ENCODE measurements around the gene CCNYL1. TPM values are rescaled to one million over a fixed set of nuclear protein-coding genes. Genes with fewer than 3 reads are reported as not detected.
A peak's percentile ranks its signal among the peaks of the same experiment; 100 is the strongest.

The CCNYL1 gene
- total RNA-seq, 4 donors from 2014 or later: 30.0 to 99.5 (median 31.7) TPM

- 87 to 94% methylated on average over 2 to 11 of the region's 11 CpGs for WGBS, 2 donors (ENCODE audit: low coverage in 1 of 2)
- Histone ChIP-seq H3K36me3 (peaks cover 0 to 3% (median 0%) of the 10 kb centered on the region in 4 donors), H3K9me3 (no peaks in the 10 kb centered on the region), H3K27me3 (no peaks in the 10 kb centered on the region), H3K4me3 (no peak overlapping the region), H3K4me1 (peaks cover 0 to 3% (median 0%) of the 10 kb centered on the region in 4 donors), H3K27ac (no peak overlapping the region)
- TF ChIP-seq POLR2AphosphoS5 (IDR thresholded peaks at IDR 0.05) (no peak), POLR2A (IDR thresholded peaks at IDR 0.05) (no peak), CTCF (IDR thresholded peaks at IDR 0.05) (no peak), EP300 (IDR thresholded peaks at IDR 0.05; ENCODE audit: low read depth) (no peak)
- in situ Hi-C loops (cut with MboI; ENCODE audit: low pct_ligation_motif_present in 1 of 4, low pct_unique_long_range_greater_than_20kb in 1 of 4, low sequenced_read_pairs in 3 of 4): loop anchor here in 3 of 4 donors (10.0 to 25.0 kb wide), 5 partner anchors 207 to 320 kb away; partner anchors contain the start of genes CREB1 (in 1 of the 3) and PLEKHM3 (in 1 of the 3)
- no peak for DNase-seq
- intact Hi-C loops (cut with DNase I; ENCODE audit: low total_unique reads): loop anchor here (10.0 kb wide), 1 partner anchor 300 kb away; no protein-coding TSS in a partner anchor
Measured at GRCh38 chr2:207744451-207744850, 33.0 kb downstream of the CCNYL1 start.

DNA sequence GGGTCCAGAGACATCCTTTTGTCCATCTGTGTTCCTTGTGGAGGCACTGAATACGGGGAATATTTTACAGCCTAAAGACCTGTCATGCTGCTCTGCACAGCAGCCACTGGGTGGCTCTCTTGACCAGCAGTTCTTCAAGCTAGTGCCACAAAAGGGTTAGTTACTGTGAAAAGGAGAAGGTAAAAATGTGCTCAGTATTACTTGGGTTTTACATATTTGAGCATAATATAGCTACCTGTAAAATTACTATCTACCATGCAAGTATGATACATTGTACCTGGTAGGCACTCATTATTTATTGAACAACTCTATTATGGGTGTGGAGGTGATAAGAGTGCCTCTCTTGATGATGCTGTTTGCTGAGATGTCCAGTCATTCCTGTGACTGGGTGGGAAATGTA, 34.7 kb downstream of the CCNYL1 start:
- in situ Hi-C loops (cut with MboI; ENCODE audit: low pct_ligation_motif_present in 1 of 4, low pct_unique_long_range_greater_than_20kb in 1 of 4, low sequenced_read_pairs in 3 of 4) (loop anchor here in 3 of 4 donors (10.0 to 25.0 kb wide), 5 partner anchors 209 to 319 kb away; partner anchors contain the start of genes CREB1 (in 1 of the 3) and PLEKHM3 (in 1 of the 3)), intact Hi-C loops (cut with DNase I; ENCODE audit: low total_unique reads) (loop anchor here (10.0 kb wide), 1 partner anchor 299 kb away; no protein-coding TSS in a partner anchor)
- no peak overlapping the region for H3K4me3 ChIP-seq
- no peak overlapping the region for H3K27ac ChIP-seq
- no peak for TF ChIP-seq POLR2AphosphoS5 (IDR thresholded peaks at IDR 0.05)
- TF ChIP-seq CTCF (IDR thresholded peaks at IDR 0.05): peak; percentile 72 to 90 (median 80)
- no peak for TF ChIP-seq EP300 (IDR thresholded peaks at IDR 0.05; ENCODE audit: low read depth)
- H3K9me3 ChIP-seq: no peaks in the 10 kb centered on the region
- no peaks in the 10 kb centered on the region for H3K27me3 ChIP-seq
- DNase-seq: peak; percentile 42
- peaks cover 0 to 15% (median 2%) of the 10 kb centered on the region in 4 donors for H3K4me1 ChIP-seq
- H3K36me3 ChIP-seq: peaks cover 0 to 3% (median 0%) of the 10 kb centered on the region in 4 donors
- 33% methylated on average over 1 of the region's 1 CpG; no CpG with 5 or more reads in 1 of the 2 donors for WGBS, 2 donors (ENCODE audit: low coverage in 1 of 2)

DNA sequence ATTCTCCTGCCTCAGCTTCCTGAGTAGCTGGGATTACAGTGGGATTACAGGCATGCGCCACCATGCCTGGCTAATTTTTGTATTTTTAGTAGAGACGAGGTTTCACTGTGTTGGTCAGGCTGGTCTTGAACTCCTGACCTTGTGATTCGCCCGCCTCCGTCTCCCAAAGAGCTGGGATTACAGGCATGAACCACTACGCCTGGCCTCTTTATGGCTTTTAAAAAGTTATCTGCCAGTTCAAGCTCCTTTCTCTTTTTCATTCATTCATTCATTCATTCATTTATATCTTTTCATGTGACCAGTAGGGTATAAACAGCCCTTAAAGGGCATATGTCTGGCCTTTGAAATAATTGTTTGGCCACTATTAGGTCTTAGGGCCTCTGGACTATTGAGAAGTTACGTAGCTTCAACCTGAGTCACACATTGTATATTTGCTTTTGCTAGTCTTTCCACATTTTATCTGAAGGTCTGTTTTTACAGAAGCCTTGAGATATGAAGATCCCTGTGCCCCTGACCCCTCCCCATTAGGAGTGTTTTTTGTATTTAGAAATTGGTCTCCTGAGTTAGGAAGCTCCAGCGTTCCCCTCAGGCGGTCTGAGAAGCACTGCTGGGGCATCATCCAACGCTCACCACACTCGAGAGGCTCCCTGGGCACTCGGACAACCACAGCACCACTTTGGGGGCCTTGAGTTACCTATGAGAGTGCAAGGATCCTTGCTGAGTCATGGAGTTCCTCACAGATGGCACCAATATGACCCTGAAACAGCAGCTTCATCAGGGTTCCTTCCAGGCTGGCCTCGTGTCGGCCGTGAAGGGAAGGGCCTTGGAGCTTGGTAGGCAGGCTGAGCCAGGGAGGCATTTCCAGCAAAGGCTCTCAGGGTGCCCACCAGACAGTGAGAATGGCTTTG, 36.5 kb downstream of the CCNYL1 start:
- Histone ChIP-seq H3K27me3 (no peaks in the 10 kb centered on the region), H3K4me3 (no peak overlapping the region), H3K36me3 (peaks cover 0 to 3% (median under 1%) of the 10 kb centered on the region in 4 donors), H3K4me1 (peaks cover 0 to 18% (median 2%) of the 10 kb centered on the region in 4 donors), H3K9me3 (no peaks in the 10 kb centered on the region), H3K27ac (no peak overlapping the region)
- DNase-seq: no peak
- TF ChIP-seq EP300 (IDR thresholded peaks at IDR 0.05; ENCODE audit: low read depth): no peak
- no peak for TF ChIP-seq POLR2A (IDR thresholded peaks at IDR 0.05)
- TF ChIP-seq CTCF (IDR thresholded peaks at IDR 0.05): no peak
- TF ChIP-seq POLR2AphosphoS5 (IDR thresholded peaks at IDR 0.05): no peak
- 84 to 91% methylated on average over 4 to 15 of the region's 15 CpGs for WGBS, 2 donors (ENCODE audit: low coverage in 1 of 2)
- in situ Hi-C loops (cut with MboI; ENCODE audit: low pct_ligation_motif_present in 1 of 4, low pct_unique_long_range_greater_than_20kb in 1 of 4, low sequenced_read_pairs in 3 of 4) (loop anchor here in 3 of 4 donors (10.0 to 25.0 kb wide), 5 partner anchors 211 to 317 kb away; partner anchors contain the start of genes CREB1 (in 1 of the 3) and PLEKHM3 (in 1 of the 3)), intact Hi-C loops (cut with DNase I; ENCODE audit: low total_unique reads) (loop anchor here (10.0 kb wide), 1 partner anchor 297 kb away; no protein-coding TSS in a partner anchor)

DNA sequence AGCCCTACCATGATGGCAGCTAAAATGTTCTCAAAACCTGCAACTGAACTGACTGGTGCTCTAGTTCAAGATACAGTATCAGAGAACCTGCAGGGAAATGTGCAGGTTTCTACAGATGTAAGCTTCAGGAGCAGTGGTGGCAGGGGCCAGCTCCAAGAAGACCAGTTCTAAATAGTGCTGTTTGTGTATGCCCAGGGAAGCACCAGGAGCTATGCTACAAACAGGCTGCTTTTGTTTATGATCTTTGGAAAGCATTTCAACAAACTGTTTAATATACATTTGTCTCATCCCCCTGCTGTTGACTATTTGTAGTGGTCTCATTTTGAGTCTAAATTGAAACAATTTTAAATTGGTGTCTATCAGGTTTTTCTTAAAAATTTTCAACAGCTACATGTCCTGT, 37.6 kb downstream of the CCNYL1 start:
- Histone ChIP-seq H3K36me3 (peaks cover 0 to 3% (median 1%) of the 10 kb centered on the region in 4 donors), H3K9me3 (no peaks in the 10 kb centered on the region), H3K27ac (no peak overlapping the region), H3K4me1 (peaks cover 0 to 14% (median 2%) of the 10 kb centered on the region in 4 donors), H3K4me3 (no peak overlapping the region), H3K27me3 (no peaks in the 10 kb centered on the region)
- intact Hi-C loops (cut with DNase I; ENCODE audit: low total_unique reads) (loop anchor here (10.0 kb wide), 1 partner anchor 296 kb away; no protein-coding TSS in a partner anchor), in situ Hi-C loops (cut with MboI; ENCODE audit: low pct_ligation_motif_present in 1 of 4, low pct_unique_long_range_greater_than_20kb in 1 of 4, low sequenced_read_pairs in 3 of 4) (loop anchor here in 3 of 4 donors (10.0 to 25.0 kb wide), 5 partner anchors 212 to 316 kb away; partner anchors contain the start of genes CREB1 (in 1 of the 3) and PLEKHM3 (in 1 of the 3))
- TF ChIP-seq POLR2AphosphoS5 (IDR thresholded peaks at IDR 0.05): no peak
- TF ChIP-seq CTCF (IDR thresholded peaks at IDR 0.05): peak in 1 of 5 experiments; percentile 8
- DNase-seq: no peak

Data from transverse colon (tissue), 4 donors.